Aorta (tissue), 5 donors: Measurements from ENCODE around the gene ZNF397. TPM values are rescaled to one million over a fixed set of nuclear protein-coding genes. Genes with fewer than 3 reads are reported as not detected.

Experiments
- ATAC-seq: fragments of 200-7000 bp; cut with Tn5 transposase; one replicate; pipeline ENCODE4 v1.9.1; 2022; ENCODE audit warnings: moderate library complexity; ENCODE audit not compliant: low FRiP score
- DNase-seq, 2 donors: peaks; one replicate each; pipeline ENCODE4 v3.0.0-alpha.2; 2020
- H3K27ac ChIP-seq, 2 donors: one replicate each; pipeline ENCODE4 v1.5.1; 2013; ENCODE audit warnings: low read length in 2 of 2, mild to moderate bottlenecking in 2 of 2, moderate library complexity in 2 of 2, control low read depth in 1 of 2, inconsistent platforms in 1 of 2, low read depth in 1 of 2
- H3K27me3 ChIP-seq, 2 donors: one replicate each; pipeline ENCODE4 v1.6.1; 2013; ENCODE audit warnings: control low read depth in 1 of 2, low read length in 1 of 2, mild to moderate bottlenecking in 1 of 2, moderate library complexity in 1 of 2; ENCODE audit not compliant: insufficient read depth in 2 of 2, control insufficient read depth in 1 of 2
- H3K36me3 ChIP-seq, 2 donors: one replicate each; pipeline ENCODE4 v1.6.1; 2013; ENCODE audit warnings: control low read depth in 1 of 2, low read length in 1 of 2, mild to moderate bottlenecking in 1 of 2; ENCODE audit not compliant: insufficient read depth in 2 of 2, control insufficient read depth in 1 of 2
- H3K4me1 ChIP-seq, 2 donors: one replicate each; pipeline ENCODE4 v1.6.1; 2013; ENCODE audit warnings: low read length in 2 of 2, control low read depth in 1 of 2, mild to moderate bottlenecking in 1 of 2, moderate library complexity in 1 of 2; ENCODE audit not compliant: insufficient read depth in 2 of 2, control insufficient read depth in 1 of 2
- H3K4me3 ChIP-seq, 2 donors: one replicate each; pipeline ENCODE4 v1.5.1; 2013; ENCODE audit warnings: low read length in 2 of 2, control low read depth in 1 of 2, mild to moderate bottlenecking in 1 of 2
- H3K9me3 ChIP-seq: one replicate; pipeline ENCODE4 v1.6.1; 2013; ENCODE audit warnings: mild to moderate bottlenecking, low read length; ENCODE audit not compliant: control insufficient read depth
- WGBS, 2 donors: extraction: QIAGEN DNeasy Blood & Tissue Kit; methylation state at CpG; one replicate each; pipeline ENCODE4 v1.1.7; 2013; 5-methylcytosine and 5-hydroxymethylcytosine counted together
- intact Hi-C, 2 donors: fragments of 100-400 bp; cut with DNase I; formaldehyde crosslinking; loops; one replicate each; pipeline versions ENCODE4 v1.14.2 to v1.15.0; 2022
- polyA plus RNA-seq, 2 donors: library from polyadenylated mRNA; stranded (reverse); fragments of 200-250 nt; gene quantifications; one replicate each; pipeline ENCODE4 v1.2.3, GENCODE V29; 2013
- total RNA-seq, 2 donors: library from RNA; stranded (reverse); fragmentation: NEBNext Ultra II Directional; extraction: Animal tissue kit (Norgen Biotek cat#: 25700); gene quantifications; one replicate each; pipeline ENCODE4 v1.2.1, GENCODE V29; 2021
- donor health status: healthy with polysubstance abuse.
- donor health status: Bipolar disorder and iron deficiency.
- donor health status: DM: no; HTN: no; CAD: no.
- donor health status: DM: no; HTN: no; CAD: no.
- donor health status: DM: yes; HTN: yes; CAD: no.

The ZNF397 gene
- total and polyA plus RNA-seq, 4 donors: 14.0 to 40.4 (median 29.2) TPM

GRCh38 chr18:35291166-35291565, 50.3 kb downstream of the ZNF397 start:
- Histone ChIP-seq H3K4me3 (peak overlapping the region in 1 of 2 donors; percentile 64), H3K27me3 (no peaks in the 10 kb centered on the region), H3K36me3 (peaks cover 0 to 2% of the 10 kb centered on the region in 2 donors), H3K4me1 (no peaks in the 10 kb centered on the region), H3K9me3 (no peaks in the 10 kb centered on the region), H3K27ac (no peak overlapping the region)
- intact Hi-C loops: loop anchor here (2.0 to 5.0 kb wide), 3 partner anchors 44 to 51 kb away; partner anchors contain the start of genes ZNF24 (in 1 of the 2) and ZNF397 (in 1 of the 2)
- DNase-seq: no peak
- no peak for ATAC-seq
- 79 to 81% methylated on average over 2 of the region's 2 CpGs for WGBS, 2 donors

GRCh38 chr18:35296060-35296459, 55.2 kb downstream of the ZNF397 start:
- no peaks in the 10 kb centered on the region for H3K4me1 ChIP-seq
- H3K27me3 ChIP-seq: no peaks in the 10 kb centered on the region
- ATAC-seq: no peak
- WGBS, 2 donors: 90 to 94% methylated on average over 2 of the region's 2 CpGs
- intact Hi-C loops: no loop called here
- H3K4me3 ChIP-seq: no peak overlapping the region
- DNase-seq: no peak
- H3K27ac ChIP-seq: no peak overlapping the region
- no peaks in the 10 kb centered on the region for H3K9me3 ChIP-seq
- peaks cover 2% of the 10 kb centered on the region in 2 donors for H3K36me3 ChIP-seq

GRCh38 chr18:35303610-35304009, 62.8 kb downstream of the ZNF397 start:
- Histone ChIP-seq H3K9me3 (peaks cover 11% of the 10 kb centered on the region), H3K4me3 (no peak overlapping the region), H3K27me3 (no peaks in the 10 kb centered on the region), H3K27ac (no peak overlapping the region), H3K4me1 (no peaks in the 10 kb centered on the region), H3K36me3 (peaks cover 5 to 21% of the 10 kb centered on the region in 2 donors)
- whole genome bisulfite sequencing, 2 donors: 96 to 98% methylated on average over 4 of the region's 4 CpGs
- no peak for ATAC-seq
- intact Hi-C loops: no loop called here
- no peak for DNase-seq

- no peak for ATAC-seq
- Histone ChIP-seq H3K4me3 (no peak overlapping the region), H3K4me1 (peaks cover 0 to 2% of the 10 kb centered on the region in 2 donors), H3K27me3 (no peaks in the 10 kb centered on the region), H3K36me3 (peaks cover 3 to 21% of the 10 kb centered on the region in 2 donors), H3K9me3 (peaks cover 13% of the 10 kb centered on the region), H3K27ac (no peak overlapping the region)
- 98 to 99% methylated on average over 5 of the region's 5 CpGs for WGBS, 2 donors
- DNase-seq: no peak
- intact Hi-C loops: no loop called here
Measured at GRCh38 chr18:35306588-35307250, 65.9 kb downstream of the ZNF397 start.

Other genes starting within 250 kb of the ZNF397 start
- gene MAPRE2, start 199.6 kb upstream of the ZNF397 start, total RNA-seq: 10 to 100 TPM; 52.7 to 71.9 TPM
- 10 to 100 TPM; 22.5 to 36.5 TPM for gene MAPRE2, start 199.6 kb upstream of the ZNF397 start, polyA plus RNA-seq
- 10 to 100 TPM; 27.1 to 31.8 TPM for gene ZSCAN30, start 49.2 kb downstream of the ZNF397 start, total RNA-seq
- gene ZSCAN30, start 49.2 kb downstream of the ZNF397 start, polyA plus RNA-seq: 10 to 100 TPM in 1 of 2 donors, 1 to 10 TPM in 1; 6.3 to 15.1 TPM
- gene ZNF24, start 103.4 kb downstream of the ZNF397 start, total RNA-seq: 10 to 100 TPM; 44.3 to 52.5 TPM
- 10 to 100 TPM; 13.6 to 14.5 TPM for gene ZNF24, start 103.4 kb downstream of the ZNF397 start, polyA plus RNA-seq
- gene ZNF396, start 136.3 kb downstream of the ZNF397 start, total RNA-seq: 1 to 10 TPM; 1.9 to 4.4 TPM
- gene ZNF396, start 136.3 kb downstream of the ZNF397 start, polyA plus RNA-seq: 1 to 10 TPM; 2.6 to 4.2 TPM